ENCODE measurements around the gene TAC4. TPM values are rescaled to one million over a fixed set of nuclear protein-coding genes. Genes with fewer than 3 reads are reported as not detected.

Gene TAC4
- total RNA-seq, 1 donor from 2014 or later: not detected

GRCh38 chr17:49814781-49815529, 32.9 kb downstream of the TAC4 start:
- DNase-seq (ENCODE audit: low spot score): no peak

GRCh38 chr17:49809056-49809455, 38.8 kb downstream of the TAC4 start:
- no peak for DNase-seq (ENCODE audit: low spot score)

- no peak for DNase-seq (ENCODE audit: low spot score)
Measured at GRCh38 chr17:49798738-49799137, 49.1 kb downstream of the TAC4 start.

GRCh38 chr17:49798182-49798581, 49.7 kb downstream of the TAC4 start:
- no peak for DNase-seq (ENCODE audit: low spot score)

GRCh38 chr17:49795372-49795771, 52.5 kb downstream of the TAC4 start:
- DNase-seq (ENCODE audit: low spot score): no peak

- DNase-seq (ENCODE audit: low spot score): no peak
Measured at GRCh38 chr17:49793309-49793708, 54.6 kb downstream of the TAC4 start.

- DNase-seq (ENCODE audit: low spot score): no peak
Measured at GRCh38 chr17:49789243-49789578, 58.7 kb downstream of the TAC4 start.

- peak; percentile 99 for DNase-seq (ENCODE audit: low spot score)
Measured at GRCh38 chr17:49788478-49789242, 59.2 kb downstream of the TAC4 start, which contains the start of gene KAT7. Gene KAT7 (plus strand): TSS chr17:49788681. CDS start chr17:49788835, 154 bp downstream.

Other genes with a start within 250 kb of the TAC4 start
- 107 TPM for gene SPOP, start 170.0 kb downstream of the TAC4 start, total RNA-seq
- gene SLC35B1, start 140.1 kb downstream of the TAC4 start, total RNA-seq: 55.5 TPM
- gene FAM117A, start 83.9 kb downstream of the TAC4 start, total RNA-seq: 12.4 TPM
- gene KAT7, start 59.4 kb downstream of the TAC4 start, total RNA-seq: 98.2 TPM
- gene DLX4, start 121.1 kb upstream of the TAC4 start, total RNA-seq: 1.1 TPM
- 1.1 TPM for gene DLX3, start 147.2 kb upstream of the TAC4 start, total RNA-seq
- 211 TPM for gene ITGA3, start 208.0 kb upstream of the TAC4 start, total RNA-seq
- gene PDK2, start 247.3 kb upstream of the TAC4 start, total RNA-seq: 25.7 TPM